HG02571 (cell line): ENCODE measurements around the gene FIS1.
"Not testable (repeated sequence)": the region's sequence is repeated elsewhere in the genome, so short reads cannot be mapped to it uniquely, and the experiment has no call there.

Experiments used
- ATAC-seq: cut with Tn5 transposase; IDR thresholded peaks from one replicate; pipeline ENCODE4 v1.9.1; 2021; ENCODE audit warnings: mild to moderate bottlenecking, moderate library complexity; ENCODE audit not compliant: unreplicated experiment

Gene FIS1

GRCh38 chr7:101244375-101245146, at the start of gene FIS1:
Gene FIS1, minus strand, starts transcription at chr7:101245081. Its CDS starts 77 bp downstream, at chr7:101245004.
- peak; percentile 91 for ATAC-seq

GRCh38 chr7:101294039-101294831, 49.4 kb upstream of the FIS1 start:
- ATAC-seq: no peak

GRCh38 chr7:101293069-101294021, 48.5 kb upstream of the FIS1 start:
- ATAC-seq: not testable (repeated sequence)

- not testable (repeated sequence) for ATAC-seq
These were observed 47.7 kb upstream of the FIS1 start for GRCh38 chr7:101292566-101292965.

GRCh38 chr7:101290186-101291037, 45.5 kb upstream of the FIS1 start:
- not testable (repeated sequence) for ATAC-seq

- not testable (repeated sequence) for ATAC-seq
These were observed 44.8 kb upstream of the FIS1 start for GRCh38 chr7:101289687-101290086.

GRCh38 chr7:101288439-101288838, 43.6 kb upstream of the FIS1 start:
- ATAC-seq: no peak

GRCh38 chr7:101287032-101287431, 42.2 kb upstream of the FIS1 start:
- no peak for ATAC-seq

- not testable (repeated sequence) for ATAC-seq
These were observed 41.0 kb upstream of the FIS1 start for GRCh38 chr7:101285880-101286279.

GRCh38 chr7:101285171-101285570, 40.3 kb upstream of the FIS1 start:
- no peak for ATAC-seq

GRCh38 chr7:101280912-101281311, 36.0 kb upstream of the FIS1 start:
- ATAC-seq: not testable (repeated sequence)

- no peak for ATAC-seq
These were observed 33.8 kb upstream of the FIS1 start for GRCh38 chr7:101278461-101279292.

- ATAC-seq: no peak
These were observed 32.3 kb upstream of the FIS1 start for GRCh38 chr7:101277155-101277554.

- ATAC-seq: no peak
These were observed 28.3 kb upstream of the FIS1 start for GRCh38 chr7:101273206-101273605.

- ATAC-seq: no peak
These were observed 26.1 kb upstream of the FIS1 start for GRCh38 chr7:101271021-101271420.

GRCh38 chr7:101269664-101270063, 24.8 kb upstream of the FIS1 start:
- ATAC-seq: no peak

- ATAC-seq: no peak
These were observed 21.0 kb upstream of the FIS1 start for GRCh38 chr7:101265622-101266516.

GRCh38 chr7:101264102-101264706, 19.3 kb upstream of the FIS1 start:
- ATAC-seq: not testable (repeated sequence)
